Stimulated activated CD8-positive, alpha-beta memory T cell treated with anti-CD3 and anti-CD28 coated beads, Interleukin-4, amount 100 ng/mL, for 24 hours (primary cell): ENCODE results near the gene HOXD3.

Experiments used
- DNase-seq: peaks from one replicate; pipeline ENCODE4 v3.0.0-alpha.2; 2020; ENCODE audit warnings: low read depth

Gene HOXD3

DNA sequence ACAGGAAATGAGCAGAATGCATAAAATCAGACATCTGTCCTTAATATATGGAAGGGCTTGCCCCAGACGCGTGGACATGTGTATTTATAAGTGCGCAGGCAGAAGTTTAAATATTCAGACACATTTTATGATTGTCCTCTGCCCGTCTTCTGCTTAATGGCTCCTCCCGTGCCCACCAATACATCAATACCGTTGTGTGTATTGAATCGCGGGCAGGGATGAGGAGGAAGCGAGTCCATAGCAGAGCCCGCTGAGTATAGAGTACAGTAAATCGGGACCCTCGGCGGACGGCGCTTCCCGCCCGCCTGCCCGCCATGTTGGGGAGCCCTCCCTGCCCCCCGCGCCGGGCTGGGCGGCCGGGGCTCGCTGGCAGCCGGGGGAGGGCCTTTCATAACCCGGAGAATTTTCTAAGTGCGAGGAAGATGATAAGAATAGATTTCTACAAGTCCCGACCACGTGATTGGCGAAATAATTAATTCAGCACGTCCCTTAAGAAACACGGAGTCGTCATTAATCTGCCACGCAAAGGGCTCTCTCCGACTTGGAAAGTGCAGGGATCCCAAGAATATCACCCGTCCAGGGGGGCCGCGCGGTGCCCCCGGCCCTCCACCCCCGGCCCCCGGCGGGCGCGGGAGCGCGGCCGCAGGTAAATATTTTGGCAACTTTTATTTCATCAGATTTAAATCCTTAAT, at the start of gene HOXD3:
TSS of gene HOXD3 (plus strand) at position 501 of the 692 bp plus-strand sequence. CDS start 11,808 bp downstream, outside the sequence.
- no peak for DNase-seq

DNA sequence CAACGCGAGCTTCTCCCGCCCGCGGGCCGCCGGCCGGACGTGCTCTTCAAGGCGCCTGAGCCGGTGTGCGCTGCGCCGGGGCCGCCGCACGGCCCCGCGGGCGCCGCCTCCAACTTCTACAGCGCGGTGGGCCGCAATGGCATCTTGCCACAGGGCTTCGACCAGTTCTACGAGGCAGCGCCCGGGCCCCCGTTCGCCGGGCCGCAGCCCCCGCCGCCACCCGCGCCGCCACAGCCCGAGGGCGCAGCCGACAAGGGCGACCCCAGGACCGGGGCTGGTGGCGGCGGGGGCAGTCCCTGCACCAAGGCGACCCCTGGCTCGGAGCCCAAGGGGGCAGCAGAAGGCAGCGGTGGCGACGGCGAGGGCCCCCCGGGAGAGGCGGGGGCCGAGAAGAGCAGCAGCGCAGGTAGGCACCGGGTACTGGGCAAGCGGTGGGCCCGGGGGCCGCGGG, 49.4 kb upstream of the HOXD3 start:
- no peak for DNase-seq

GRCh38 chr2:176109192-176109901, 47.8 kb upstream of the HOXD3 start:
- no peak for DNase-seq

- no peak for DNase-seq
Measured at GRCh38 chr2:176109946-176110345, 47.2 kb upstream of the HOXD3 start.

DNA sequence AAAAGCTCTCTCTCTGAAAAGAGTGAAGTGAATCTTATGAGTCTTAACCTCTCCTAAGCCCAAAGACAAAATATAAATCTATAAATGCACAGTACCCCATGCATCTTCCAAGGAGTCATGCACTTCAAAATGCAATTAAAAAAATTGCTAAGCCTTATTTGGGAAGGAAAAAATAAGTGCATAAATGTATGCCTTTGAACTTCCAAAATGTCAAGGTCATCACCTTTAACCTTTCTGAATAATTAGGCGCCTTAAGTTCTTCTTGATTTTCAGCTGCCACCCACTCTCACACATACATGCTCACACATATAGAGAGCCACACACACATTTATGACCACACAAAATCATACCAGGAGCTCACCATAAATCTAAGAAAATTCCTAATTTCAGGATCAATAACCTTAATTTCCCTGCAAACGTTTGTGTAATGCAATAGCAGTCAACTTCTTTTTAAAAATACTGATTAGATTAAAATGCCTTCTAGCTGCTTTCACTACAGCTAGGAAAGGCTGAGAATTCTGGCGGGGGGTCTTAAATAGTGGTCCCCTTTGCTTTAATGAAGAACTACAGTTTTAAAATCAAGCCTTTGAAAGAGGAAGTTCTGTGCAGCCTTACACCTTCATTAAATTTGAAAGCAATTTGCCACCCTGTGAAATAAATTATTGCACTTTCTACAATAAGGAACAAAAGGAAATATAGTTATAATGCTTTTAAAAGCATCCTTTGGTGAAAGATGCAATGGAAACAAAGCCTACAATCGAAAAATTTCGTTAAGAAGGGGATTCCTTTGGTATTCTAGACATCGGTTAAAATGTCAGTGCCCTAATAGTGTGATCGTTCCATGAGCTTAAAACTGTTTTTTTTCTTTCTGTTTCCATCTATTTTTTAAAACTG, 46.4 kb upstream of the HOXD3 start:
- no peak for DNase-seq

DNA sequence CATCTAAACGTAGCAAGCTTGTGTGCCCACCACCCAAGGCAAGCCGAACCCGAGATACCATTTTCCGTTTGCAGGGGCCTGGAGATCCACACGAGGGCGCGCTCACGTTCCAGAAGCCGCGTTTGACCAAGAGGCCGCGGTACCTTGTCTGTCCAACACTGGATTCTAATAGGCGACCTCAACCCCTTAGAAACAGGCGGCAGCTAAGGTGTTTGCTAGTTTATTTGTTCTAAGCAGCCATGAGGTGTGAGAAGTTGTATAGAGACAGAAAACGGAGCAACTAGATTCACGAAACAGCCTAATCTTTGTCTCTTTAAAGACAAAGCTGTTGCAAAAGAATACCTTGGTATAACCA, 45.8 kb upstream of the HOXD3 start:
- DNase-seq = no peak

- DNase-seq = no peak
Measured at GRCh38 chr2:176111846-176112374, 45.2 kb upstream of the HOXD3 start.

DNA sequence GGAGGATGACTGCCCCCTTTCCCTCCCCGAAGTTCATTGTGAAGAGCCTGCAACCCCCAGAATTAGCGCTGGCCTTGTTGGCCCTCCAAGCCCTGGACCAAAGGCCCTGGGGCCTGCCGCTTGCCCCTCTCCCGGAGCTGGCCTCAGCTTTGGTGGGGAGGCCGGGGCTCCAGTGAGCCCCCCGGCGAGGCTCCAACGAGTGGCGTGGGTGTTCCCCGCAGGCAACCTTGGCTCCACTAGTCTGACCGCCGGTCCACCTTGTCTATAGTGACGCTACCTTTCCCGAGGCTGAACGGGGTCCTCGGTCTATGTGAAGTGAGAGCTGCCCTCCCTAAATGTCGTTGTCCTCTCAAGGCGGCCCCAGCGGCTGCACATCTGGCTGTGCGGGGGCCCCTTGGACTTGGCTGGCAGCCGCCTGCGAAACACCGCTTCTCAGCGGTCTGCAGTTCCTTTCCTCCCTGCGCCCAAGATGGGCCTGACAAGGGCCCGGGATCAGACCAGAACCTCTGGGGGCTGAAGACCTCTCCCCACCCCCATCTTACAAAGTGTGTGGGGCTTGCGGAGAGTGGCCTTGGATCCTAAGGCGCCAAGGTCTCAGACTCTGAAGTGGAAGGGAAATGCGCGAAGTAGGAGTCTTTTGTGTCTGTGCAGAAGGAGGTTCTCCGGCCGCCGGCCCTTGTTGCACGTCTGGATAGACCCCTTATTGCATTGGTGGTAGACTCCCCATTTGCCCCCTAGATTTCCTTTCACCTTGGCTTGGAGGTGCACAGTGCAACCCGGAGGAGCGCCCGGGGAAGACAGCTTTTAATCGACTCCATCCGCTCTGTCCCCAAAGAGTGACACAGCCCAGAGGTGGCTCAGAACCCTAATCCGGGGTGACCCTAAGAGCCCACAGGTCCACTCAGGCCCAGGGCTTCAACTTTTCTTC, 44.5 kb upstream of the HOXD3 start:
- DNase-seq = no peak

GRCh38 chr2:176114120-176114929, 42.8 kb upstream of the HOXD3 start:
- DNase-seq = no peak

GRCh38 chr2:176114930-176115625, 42.0 kb upstream of the HOXD3 start:
- DNase-seq = no peak

DNA sequence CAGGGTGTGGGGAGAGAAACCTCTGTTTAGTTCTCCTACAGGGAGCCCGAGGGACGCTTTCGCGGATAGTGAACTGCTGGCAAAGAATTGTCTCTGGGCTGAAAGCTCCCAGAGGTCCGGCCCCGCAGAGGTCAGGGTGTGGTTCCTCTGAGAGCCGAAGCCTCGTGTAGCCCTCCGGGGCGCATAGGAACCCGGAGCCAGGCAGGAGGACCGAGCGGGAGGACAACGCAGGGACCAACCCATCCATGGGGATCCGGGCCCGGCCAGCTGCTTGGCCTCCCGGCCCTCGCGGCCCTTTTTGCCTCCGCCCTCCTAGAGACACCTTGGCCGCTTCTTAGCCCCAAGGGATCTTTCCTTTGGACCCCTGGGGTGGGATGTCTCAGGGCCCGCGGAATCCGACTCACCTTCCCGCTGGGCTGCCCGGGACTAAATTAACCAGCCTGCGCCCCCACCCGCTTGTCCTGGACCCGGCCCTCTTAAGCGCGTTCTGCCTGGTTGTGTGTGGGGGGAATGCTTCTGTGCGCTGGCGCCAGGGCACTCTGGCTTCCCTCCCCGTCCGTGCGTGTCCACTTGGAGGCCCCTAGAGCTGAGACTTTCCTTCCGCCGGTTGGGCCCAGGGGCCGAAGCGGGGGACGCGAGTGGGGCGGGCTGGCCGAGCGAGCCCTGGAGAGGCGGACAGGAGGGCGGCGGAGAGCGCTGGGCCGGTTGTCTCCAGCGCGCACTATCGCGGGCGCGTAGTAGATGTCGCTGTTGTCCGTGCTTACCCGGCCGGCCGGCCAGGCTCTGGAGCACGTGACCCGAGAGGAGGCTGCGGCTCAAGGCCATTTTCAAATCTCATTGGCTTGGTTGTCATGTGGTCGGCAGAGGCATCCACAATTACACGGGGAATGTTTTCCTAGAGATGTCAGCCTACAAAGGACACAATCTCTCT, 41.0 kb upstream of the HOXD3 start, which contains the start of gene HOXD10:
TSS of gene HOXD10 (plus strand) at position 896 of the 931 bp plus-strand sequence. CDS start 56 bp downstream, outside the sequence.
- no peak for DNase-seq

DNA sequence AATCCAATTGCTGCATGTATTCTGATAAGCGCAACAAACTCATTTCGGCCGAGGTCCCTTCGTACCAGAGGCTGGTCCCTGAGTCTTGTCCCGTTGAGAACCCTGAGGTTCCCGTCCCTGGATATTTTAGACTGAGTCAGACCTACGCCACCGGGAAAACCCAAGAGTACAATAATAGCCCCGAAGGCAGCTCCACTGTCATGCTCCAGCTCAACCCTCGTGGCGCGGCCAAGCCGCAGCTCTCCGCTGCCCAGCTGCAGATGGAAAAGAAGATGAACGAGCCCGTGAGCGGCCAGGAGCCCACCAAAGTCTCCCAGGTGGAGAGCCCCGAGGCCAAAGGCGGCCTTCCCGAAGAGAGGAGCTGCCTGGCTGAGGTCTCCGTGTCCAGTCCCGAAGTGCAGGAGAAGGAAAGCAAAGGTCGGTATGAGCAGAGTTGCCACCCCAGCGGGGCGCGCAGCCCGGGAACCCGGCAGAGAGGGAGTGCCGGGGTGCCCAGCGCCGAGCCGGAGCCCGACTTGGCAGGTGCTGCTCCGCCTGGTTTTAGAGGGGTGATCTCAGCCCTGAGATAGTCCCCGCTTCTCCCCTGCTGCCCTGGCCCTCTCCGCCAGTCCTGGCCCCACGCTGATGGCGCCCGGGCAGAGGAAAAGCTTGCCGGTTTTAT, 39.8 kb upstream of the HOXD3 start:
- no peak for DNase-seq

DNA sequence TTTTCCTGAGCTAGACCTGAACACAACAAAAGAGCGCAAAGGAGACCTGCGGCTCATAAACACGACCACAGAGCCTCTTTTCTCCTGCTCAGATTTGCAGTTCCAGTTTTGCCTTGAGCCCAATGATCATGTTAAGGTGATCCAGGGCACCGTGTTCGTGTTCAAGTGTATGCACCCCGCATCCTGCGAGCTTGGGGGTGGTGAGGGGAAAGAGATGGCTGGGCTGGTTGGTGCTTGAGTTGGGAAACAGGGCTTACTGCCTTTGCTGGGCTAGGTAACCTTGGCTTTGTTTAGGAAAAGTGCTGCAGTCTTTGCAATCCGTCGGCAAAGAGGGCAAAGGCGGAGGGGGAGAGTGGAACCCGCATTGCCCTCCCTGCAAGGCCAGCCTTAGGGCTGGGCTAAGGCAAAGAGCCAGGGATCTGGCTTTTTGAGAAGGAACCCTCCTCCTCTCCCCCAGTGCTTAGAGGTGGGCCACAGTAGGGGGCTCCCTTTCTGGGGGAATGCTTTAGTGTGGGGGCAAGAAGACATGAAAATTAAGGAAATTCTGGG, 39.2 kb upstream of the HOXD3 start:
- DNase-seq = no peak

- DNase-seq = no peak
Measured at GRCh38 chr2:176118601-176119339, 38.3 kb upstream of the HOXD3 start.

DNA sequence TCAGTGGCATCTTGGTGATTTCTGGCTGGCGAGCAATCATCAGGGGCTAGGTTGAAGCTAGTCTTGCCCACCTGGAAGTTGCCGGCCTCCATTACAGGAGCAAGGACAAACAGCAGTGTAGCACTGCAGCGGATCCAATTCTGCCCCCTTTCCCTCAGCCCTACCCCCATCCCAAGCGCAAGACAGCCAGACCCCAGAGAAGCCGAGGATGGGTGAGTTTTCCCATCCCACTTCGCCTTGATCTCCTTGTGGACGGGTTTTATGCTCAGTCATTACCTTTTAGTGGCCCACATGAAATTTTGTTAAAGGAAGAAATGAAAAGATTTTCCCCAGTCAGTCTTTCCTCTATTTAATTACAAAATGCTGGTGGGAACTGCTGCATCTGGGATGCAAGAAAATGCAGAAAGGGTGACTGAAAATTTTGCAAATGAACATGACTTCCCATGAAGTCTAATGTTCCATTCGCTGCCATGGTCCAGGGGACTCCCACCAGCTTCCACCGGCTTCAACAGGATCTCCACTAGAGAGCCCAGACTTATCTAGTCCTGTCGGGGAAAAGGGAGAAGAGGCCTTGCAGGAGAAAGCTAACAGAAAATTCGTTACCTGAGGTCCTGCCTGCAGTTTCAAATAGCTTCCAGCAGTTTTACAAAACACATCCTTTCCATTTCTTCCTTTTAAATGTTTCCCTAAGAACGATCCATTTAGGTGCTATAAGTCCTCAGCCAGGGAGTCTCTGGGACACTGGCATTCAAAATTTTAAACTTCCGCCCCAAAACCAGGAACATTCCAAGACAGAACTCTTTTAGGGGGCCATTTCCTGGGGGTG, 36.5 kb upstream of the HOXD3 start:
- DNase-seq = no peak
